H1 (cell line): ENCODE results near the gene GPR61.

Source experiments
- ASH2L ChIP-seq: fragments of 200-600, 300-600 bp; sonication (generic); IDR thresholded peaks from one replicate; pipeline ENCODE4 v1.7.1; 2017; ENCODE audit warnings: low read length
- CTCF ChIP-seq, 3 experiments: IDR thresholded peaks; 1 replicate in 2 of 3; 2 replicates in 1 of 3; pipeline versions ENCODE4 v1.5.1 to v1.6.1; 2011; ENCODE audit warnings: low read length in 3 of 3, mild to moderate bottlenecking in 3 of 3, inconsistent platforms in 2 of 3, low read depth in 1 of 3, moderate library complexity in 1 of 3; ENCODE audit not compliant: insufficient read depth in 1 of 3; ENCODE audit errors: control extremely low read depth in 1 of 3
- EGR1 ChIP-seq: IDR thresholded peaks from 2 replicates; pipeline ENCODE4 v1.6.1; 2011; ENCODE audit warnings: low read depth, low read length, borderline replicate concordance
- EP300 ChIP-seq, 2 experiments: IDR thresholded peaks; 1 replicate in 1 of 2; 2 replicates in 1 of 2; pipeline ENCODE4 v1.6.1; 2011 to 2012; ENCODE audit warnings: low read depth in 2 of 2, low read length in 2 of 2, mild to moderate bottlenecking in 2 of 2, borderline replicate concordance in 1 of 2, inconsistent platforms in 1 of 2, moderate library complexity in 1 of 2
- HDAC6 ChIP-seq: IDR thresholded peaks from one replicate; pipeline ENCODE4 v1.7.1; 2012; ENCODE audit warnings: low read depth, mild to moderate bottlenecking, inconsistent platforms, low read length, moderate library complexity
- POLR2A ChIP-seq, 2 experiments: IDR thresholded peaks; 1 replicate in 1 of 2; 2 replicates in 1 of 2; pipeline ENCODE4 v1.6.1; 2011; ENCODE audit warnings: low read depth in 2 of 2, low read length in 2 of 2, mild to moderate bottlenecking in 2 of 2; ENCODE audit errors: control extremely low read depth in 1 of 2
- POLR2AphosphoS5 ChIP-seq: IDR thresholded peaks from 2 replicates; pipeline ENCODE4 v1.6.1; 2011; ENCODE audit warnings: low read depth, low read length
- RAD21 ChIP-seq, 2 experiments: IDR thresholded peaks in 1 of 2; conservative IDR thresholded peaks in 1 of 2; 2 replicates each; pipeline ENCODE4 v1.6.1; 2011; ENCODE audit warnings: low read depth in 2 of 2, low read length in 2 of 2, improper control_type of control experiment in 1 of 2, inconsistent platforms in 1 of 2, mild to moderate bottlenecking in 1 of 2, moderate library complexity in 1 of 2
- RNF2 ChIP-seq: fragments of 200-900, 300-1000 bp; sonication (generic); IDR thresholded peaks from 2 replicates; pipeline ENCODE4 v1.7.1; 2016; ENCODE audit warnings: borderline replicate concordance, low read depth, mild to moderate bottlenecking, antibody characterized with exemption, low read length; ENCODE audit not compliant: poor library complexity, severe bottlenecking; ENCODE audit errors: missing control alignments
- SRF ChIP-seq: IDR thresholded peaks from 2 replicates; pipeline ENCODE4 v1.6.1; 2011; ENCODE audit warnings: mild to moderate bottlenecking, low read depth, low read length, moderate library complexity
- TAF1 ChIP-seq: IDR thresholded peaks from 2 replicates; pipeline ENCODE4 v1.6.1; 2011; ENCODE audit warnings: mild to moderate bottlenecking, low read depth, low read length
- USF2 ChIP-seq: IDR thresholded peaks from 2 replicates; pipeline ENCODE4 v1.6.1; 2011; ENCODE audit warnings: low read length, improper control_type of control experiment

GRCh38 chr1:109499661-109500536 lies 39.8 kb upstream of the GPR61 start:
- TF ChIP-seq POLR2A (IDR thresholded peaks at IDR 0.05; ENCODE audit: control extremely low read depth in 1 of 2, low read depth in 2 of 2, low read length in 2 of 2) = no peak
- TF ChIP-seq POLR2AphosphoS5 = no peak
- TF ChIP-seq CTCF (IDR thresholded peaks at IDR 0.05; ENCODE audit: control extremely low read depth in 1 of 3, insufficient read depth in 1 of 3, low read depth in 1 of 3, low read length in 3 of 3) = peak; percentile 82 to 87 (median 85)
- no peak for TF ChIP-seq USF2
- TF ChIP-seq RNF2 = no peak
- no peak for TF ChIP-seq TAF1
- no peak for TF ChIP-seq EGR1
- no peak for TF ChIP-seq ASH2L
- no peak for TF ChIP-seq HDAC6
- TF ChIP-seq EP300 (IDR thresholded peaks at IDR 0.05; ENCODE audit: borderline replicate concordance in 1 of 2, low read depth in 2 of 2, low read length in 2 of 2) = no peak
- TF ChIP-seq SRF = no peak
- peak; percentile 58 to 67 for TF ChIP-seq RAD21 (IDR thresholded peaks at IDR 0.05 in 1 of 2, conservative IDR thresholded peaks at IDR 0.05 in 1 of 2; ENCODE audit: low read depth in 2 of 2, low read length in 2 of 2)
